NCI-H2196 (cell line): Measurements from ENCODE around the gene PHOSPHO2.

Experiments used
- DNase-seq: peaks from one replicate; lab custom pipeline; 2025; ENCODE audit not compliant: unreplicated experiment; lab: John Stamatoyannopoulos, UW

Gene PHOSPHO2

DNA sequence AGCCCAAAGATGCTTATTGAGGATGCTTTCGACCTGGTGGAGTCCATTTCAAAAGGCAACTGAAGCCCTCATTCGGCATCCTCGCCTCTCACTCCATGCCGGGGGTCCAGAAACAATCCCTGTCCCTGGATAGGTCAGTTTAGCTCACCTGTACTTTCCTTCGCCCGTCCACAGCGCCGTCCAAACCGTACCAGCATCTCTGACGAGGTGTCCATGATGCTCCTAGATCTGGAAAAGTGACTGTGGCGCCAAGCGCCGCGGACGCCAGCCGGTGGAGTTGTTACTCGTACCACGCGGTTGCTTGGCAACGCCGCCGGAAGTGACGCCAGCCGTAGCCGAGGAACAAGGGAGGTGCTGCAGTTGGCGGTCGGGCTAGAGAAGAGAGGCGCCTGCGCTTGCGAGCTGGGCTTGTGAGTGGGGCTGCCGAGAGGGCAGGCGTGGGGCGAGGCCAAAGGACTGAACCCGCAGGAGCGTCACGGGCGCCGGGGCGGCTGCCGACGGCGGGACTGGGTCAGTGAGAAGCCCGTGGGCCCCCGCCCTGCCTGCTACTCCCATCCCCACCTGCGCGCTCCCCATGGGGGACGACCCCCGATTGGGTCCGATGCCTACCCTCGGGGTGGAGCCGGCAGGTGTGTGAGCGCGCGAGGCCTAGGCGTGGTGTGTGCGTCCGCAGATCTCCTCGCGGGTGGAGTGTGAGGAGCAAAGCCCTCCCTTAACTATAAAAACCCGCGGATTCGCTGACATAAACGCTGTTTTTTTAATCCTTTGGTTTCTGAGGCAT lies at the start of gene PHOSPHO2, which contains the start of gene CFAP210:
Gene PHOSPHO2, plus strand, starts transcription at position 357 of the 781 bp plus-strand sequence. CDS start 6,503 bp downstream, outside the sequence.
Gene CFAP210, minus strand, starts transcription at position 293 of the 781 bp plus-strand sequence. Its CDS starts 78 bp downstream, at position 215.
- DNase-seq = peak; percentile 99

- no peak for DNase-seq
Observed at GRCh38 chr2:169647496-169647895, 46.8 kb upstream of the PHOSPHO2 start.

DNA sequence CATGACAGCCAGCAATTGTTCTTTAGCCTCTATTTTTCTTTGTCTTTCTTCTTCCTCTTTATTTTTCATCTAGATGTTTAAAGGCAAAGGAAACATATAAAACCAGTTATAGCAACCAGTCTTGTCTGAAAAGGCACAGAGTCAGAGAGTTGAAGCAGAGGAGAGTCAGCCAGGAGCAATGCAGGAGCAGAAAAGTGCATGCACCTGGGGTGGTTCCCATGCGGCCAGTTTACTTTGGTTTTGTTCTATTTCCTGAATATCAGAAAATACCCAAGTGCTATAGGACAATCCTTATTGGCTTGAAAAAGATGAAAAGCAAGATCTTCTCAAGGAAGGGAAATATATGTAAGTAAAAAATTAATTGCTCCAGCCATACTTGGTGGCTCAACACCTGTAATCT lies 45.0 kb upstream of the PHOSPHO2 start:
- DNase-seq = no peak

DNA sequence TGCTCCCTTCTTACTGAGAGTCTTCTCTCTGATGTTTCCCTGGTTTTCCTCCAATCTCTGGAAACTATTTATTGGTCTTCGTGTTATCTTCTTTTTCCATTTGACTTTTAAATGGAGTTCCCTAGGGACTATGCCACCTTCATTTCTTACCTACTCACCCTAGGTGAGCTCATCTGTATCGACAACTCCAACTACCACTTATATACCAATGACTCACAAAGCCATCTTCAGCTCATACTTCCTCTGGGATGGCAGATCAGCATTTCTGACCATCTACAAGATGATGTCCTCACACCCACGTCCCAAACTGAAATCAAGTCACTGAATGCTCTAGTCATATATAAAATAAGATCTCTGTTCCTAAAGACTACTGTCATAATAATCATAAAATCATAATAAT lies 40.6 kb upstream of the PHOSPHO2 start:
- no peak for DNase-seq

DNA sequence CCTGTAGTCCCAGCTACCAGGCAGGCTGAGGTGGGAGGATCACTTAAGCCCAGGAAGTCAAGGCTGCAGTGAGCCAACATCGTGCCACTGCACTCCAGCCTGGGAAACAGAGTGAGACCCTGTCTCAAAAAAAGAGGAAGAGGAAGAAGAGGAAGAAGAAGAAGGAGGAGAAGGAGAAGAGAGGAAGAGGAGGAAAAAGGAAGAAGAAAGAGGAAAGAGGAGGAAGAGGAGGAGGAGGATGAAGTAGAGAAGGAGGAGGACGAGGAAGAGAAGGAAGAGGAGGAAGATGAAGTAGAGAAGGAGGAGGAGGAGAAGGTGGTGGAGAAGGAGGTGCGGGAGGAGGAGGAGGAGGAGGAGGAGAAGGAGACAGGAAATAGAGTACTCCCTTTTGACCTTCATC lies 38.1 kb upstream of the PHOSPHO2 start:
- DNase-seq = no peak

DNA sequence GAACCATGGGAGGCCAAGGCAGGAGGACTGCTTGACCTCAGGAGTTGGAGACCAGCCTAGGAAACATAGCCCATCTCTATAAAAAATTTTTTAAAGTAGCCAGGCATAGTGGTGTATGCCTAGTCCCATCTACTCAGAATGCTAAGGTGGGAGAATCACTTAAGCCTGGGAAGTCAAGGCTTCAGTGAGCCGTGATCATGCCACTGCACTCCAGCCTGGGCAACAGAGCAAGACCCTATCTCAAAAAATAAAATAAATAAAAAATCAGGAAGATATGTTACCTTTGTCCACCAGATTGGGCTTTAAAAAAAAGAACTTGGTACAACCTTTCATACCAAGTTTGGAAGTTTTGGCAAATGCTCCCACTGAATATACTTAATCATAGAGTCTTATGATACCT lies 35.4 kb upstream of the PHOSPHO2 start:
- DNase-seq = no peak

DNA sequence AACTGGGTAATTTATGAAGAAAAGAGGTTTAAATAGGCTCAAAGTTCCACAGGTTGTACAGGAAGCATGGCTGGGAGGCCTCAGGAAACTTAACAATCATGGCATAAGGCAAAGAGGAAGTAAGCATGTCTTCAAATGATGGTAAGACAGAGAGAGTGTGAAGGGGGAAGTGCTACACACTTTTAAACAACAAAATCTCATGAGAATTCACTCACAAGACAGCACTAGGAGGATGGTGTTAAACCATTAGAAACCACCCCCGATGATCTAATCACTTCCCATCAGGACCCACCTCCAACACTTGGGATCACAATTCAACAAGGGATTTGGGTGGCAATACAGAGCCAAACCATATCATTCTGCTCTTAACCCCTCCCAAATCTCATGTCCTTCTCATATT lies 34.9 kb upstream of the PHOSPHO2 start:
- no peak for DNase-seq

- DNase-seq = no peak
Observed at GRCh38 chr2:169661265-169661664, 33.0 kb upstream of the PHOSPHO2 start.

- no peak for DNase-seq
Observed at GRCh38 chr2:169662744-169663143, 31.5 kb upstream of the PHOSPHO2 start.

GRCh38 chr2:169663247-169663646 lies 31.0 kb upstream of the PHOSPHO2 start:
- DNase-seq = no peak

DNA sequence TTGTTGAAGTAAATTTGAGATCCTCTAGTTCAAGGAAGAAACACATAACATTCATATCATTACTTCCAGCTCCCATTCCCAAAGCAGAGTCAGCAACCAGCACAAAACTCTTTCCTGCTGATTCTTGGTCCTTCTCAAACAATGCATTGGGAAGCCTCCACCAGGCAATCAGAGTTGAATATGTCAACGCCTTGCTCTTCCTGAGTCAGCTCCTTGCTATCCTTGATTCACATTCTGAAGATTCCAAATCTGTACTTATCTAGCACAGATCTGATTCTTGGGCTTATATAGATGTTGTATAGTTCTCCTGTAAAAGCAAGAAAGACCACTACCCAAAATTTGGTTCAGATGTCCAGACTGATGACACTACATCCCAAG lies 29.7 kb upstream of the PHOSPHO2 start:
- no peak for DNase-seq

DNA sequence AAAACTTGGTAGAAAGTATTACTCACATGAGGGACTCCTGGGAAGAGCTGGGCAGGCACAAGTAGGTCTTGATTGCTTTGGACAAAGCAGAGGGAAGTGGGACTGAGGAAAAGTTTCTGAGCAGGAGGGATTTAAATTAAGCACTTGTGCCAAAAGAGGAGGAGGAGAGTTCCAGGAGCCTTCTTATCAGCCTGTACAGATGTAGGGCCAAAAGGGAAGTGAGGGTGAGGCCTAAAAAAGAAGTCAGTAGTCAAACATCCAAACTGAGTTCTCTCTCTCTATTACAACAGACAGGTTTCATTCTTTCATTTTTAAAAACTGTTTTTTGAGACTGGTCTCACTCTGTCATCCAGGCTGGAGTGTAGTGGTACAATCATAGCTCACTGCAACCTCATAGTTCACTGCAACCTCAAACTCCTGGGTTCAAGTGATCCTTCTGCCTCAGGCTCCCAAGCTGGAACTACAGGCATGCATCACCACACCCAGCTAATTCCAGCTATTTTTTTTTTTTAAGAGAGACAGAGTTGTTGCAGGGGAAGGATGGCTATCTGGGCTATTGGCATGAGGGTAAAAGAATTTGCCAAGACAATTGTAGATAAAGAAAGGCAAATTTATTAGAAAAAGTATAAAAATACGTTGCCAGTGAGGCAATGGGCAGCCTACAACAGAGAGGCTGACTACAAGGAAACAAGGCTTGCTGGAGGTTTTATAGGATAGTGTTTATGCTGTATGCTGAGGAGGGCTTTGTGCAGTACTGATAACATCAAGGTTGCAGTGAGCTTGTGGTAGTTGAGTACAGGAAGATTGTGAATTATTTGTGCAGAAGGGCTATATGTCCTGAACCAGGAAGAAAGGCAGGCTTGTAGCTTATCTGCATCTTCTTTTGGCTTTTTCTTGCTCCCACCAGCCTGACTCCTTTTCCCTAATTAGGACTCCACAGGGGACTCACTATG lies 29.0 kb upstream of the PHOSPHO2 start:
- no peak for DNase-seq

- DNase-seq = no peak
Observed at GRCh38 chr2:169667583-169667982, 26.7 kb upstream of the PHOSPHO2 start.

- no peak for DNase-seq
Observed at GRCh38 chr2:169670215-169670651, 24.0 kb upstream of the PHOSPHO2 start.

DNA sequence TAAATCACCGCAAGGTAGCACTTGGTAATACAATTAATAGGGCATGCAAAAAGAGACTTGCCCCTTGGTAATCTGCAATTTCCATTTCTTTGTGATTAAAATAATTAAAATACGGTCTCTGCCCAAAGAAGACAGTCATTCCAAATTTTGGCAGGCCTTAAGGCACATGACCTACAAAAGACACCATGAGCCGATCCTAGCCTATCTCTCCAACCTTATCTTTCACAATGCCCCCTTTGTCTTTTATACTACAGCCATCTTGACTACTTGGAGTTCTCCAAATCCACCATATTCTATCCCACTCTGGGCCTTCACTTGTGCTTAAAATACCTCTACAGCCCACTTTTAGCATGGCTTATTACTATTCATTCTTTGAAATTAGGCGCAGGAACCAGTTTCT lies 23.3 kb upstream of the PHOSPHO2 start:
- no peak for DNase-seq

DNA sequence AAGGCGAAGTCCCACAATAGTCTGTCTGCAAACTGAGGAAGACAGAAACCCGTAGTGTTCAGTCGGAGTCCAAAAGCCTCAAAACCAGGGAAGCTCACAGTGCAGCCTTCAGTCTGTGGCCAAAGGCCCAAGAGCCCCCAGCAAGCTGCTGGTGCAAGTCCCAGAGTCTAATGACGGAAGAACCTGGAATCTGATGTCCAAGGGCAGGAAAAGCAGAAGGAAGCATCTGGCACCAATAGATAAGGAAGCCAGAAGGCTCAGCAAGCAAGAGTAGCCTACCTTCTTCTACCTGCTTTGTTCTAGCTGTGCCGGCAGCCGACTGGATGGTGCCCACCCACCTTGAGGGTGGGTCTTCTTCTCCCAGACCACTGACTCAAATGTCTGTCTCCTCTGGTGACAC lies 21.9 kb upstream of the PHOSPHO2 start:
- DNase-seq = no peak

DNA sequence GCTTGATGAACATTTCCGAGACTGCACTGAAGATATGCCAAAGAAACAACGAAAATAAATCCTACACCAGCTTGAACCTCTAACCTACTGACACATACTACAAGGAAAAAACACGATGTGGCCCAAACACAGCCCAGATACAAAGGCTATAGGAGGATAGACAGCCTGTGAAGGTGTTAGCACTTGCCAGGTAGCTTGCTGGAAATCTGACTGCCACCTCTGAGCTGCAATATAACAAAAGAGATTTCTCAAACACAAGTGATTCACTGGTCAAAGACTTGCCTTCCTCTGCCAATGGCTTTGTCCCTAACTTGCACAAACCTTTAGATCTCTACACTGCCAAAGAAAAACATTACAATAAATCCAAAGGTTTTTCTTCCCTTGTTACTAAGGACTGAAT lies 21.2 kb upstream of the PHOSPHO2 start:
- DNase-seq = no peak

DNA sequence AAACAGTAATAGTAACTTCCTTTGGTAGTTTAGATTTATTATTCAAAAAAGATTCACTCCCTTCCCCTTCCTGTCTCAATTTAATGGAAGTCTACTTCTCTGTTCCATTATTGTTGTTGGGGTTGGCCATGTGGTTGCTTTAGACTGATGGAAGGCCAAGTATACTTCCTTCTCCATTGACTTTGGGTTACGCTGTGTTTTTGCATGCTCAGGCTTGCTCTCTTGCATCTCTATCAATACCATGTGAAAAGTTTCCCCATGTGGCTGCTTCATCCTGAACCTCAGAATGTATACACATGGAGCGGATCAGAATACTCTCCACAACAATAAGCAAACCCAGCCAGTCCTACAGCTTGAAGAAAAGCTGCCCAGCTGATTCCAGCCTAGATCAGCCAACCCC lies 20.3 kb upstream of the PHOSPHO2 start:
- no peak for DNase-seq

DNA sequence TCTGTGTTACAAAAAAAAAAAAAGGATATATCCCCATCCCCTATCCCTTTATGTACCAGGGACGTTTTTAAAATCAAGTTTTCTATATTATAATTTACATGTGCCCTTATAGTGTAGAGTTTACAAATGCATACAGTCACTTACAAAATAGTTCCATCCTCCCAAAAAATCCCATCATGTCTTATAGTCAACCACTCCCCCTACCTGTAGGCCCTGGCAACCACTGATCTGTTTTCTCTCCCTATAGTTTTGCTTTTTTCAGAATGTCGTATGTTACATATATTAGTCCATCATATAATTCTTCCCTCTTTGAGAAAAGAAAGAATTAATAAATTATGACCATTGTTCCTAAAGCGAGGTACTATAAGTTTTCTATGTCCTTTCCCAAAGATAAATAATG lies 17.9 kb upstream of the PHOSPHO2 start:
- DNase-seq = no peak

DNA sequence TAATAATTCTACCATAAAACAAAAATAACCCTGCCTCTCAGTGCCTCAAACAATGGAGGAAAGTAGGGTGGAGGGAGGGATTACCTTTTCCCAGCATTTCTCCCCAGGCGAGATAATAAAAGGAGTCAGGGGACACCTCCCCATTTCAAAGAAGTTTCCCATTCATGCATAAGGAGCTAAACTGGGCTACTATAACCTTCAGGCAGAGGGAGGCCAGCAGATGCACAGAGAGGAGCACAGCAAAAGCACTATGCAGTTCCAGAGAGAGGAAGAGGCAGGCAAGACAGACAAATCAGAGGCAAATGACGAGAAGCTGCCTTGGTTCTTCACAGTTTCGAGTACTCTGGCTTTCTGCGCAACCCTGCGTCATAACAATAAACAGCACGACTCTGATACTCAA lies 17.4 kb upstream of the PHOSPHO2 start:
- no peak for DNase-seq

DNA sequence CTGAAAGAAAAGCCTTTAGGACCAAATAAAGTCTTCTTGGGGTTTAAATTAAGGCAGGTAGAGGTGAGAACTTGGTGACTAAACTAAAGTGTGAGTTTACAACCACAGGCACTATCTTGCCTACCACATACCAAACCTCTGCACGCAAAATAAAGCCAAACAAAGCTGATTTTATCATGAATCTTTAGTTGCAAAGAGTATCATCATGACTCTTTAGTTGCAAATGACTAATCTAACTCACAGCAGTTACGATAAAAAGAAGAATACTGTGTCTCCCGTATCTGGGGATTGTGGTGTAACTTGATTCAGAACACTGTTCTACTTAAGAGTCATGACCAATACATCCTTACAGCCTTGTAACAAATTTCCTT lies 11.2 kb upstream of the PHOSPHO2 start:
- DNase-seq = no peak
